ENCODE measurements around the gene LDLRAP1. TPM values are rescaled to one million over a fixed set of nuclear protein-coding genes. Genes with fewer than 3 reads are reported as not detected.

The LDLRAP1 gene
- total and polyA plus RNA-seq, 4 donors, result 6.8 to 24.1 (median 9.9) TPM

DNA sequence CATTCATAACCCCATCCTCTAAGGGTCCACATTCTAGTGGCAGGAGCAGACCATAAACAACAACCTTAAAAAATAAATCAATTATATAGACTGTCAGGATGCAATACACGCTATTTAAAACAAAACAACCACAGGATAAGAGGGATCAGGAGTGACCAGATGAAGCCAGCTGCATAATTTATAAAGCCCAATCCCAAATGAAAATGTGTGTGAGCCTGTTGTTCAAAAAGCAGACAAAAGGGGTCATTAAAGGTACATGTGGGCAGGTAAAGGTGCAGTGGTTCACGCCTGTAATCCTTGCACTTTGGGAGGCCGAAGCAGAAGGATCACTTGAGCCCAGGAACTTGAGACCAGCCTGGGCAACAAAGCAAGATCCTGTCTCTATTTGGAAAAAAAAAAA, 10.4 kb upstream of the LDLRAP1 start:
- H3K27ac ChIP-seq (ENCODE audit: low read depth, low read length), result no peak overlapping the region
- H3K4me3 ChIP-seq (ENCODE audit: low read depth, low read length), result no peak overlapping the region
- no peak for DNase-seq (ENCODE audit: low read depth in 4 of 6, low spot score in 6 of 6)
- H3K4me1 ChIP-seq (ENCODE audit: control insufficient read depth, insufficient read depth, low read length), result peaks cover 4% of the 10 kb centered on the region
- no peaks in the 10 kb centered on the region for H3K9me3 ChIP-seq (ENCODE audit: control insufficient read depth, insufficient read depth, low read length)
- H3K27me3 ChIP-seq (ENCODE audit: control insufficient read depth, insufficient read depth, low read length), result no peaks in the 10 kb centered on the region
- 88% methylated on average over 2 of the region's 3 CpGs for WGBS (ENCODE audit: insufficient coverage)
- no peaks in the 10 kb centered on the region for H3K36me3 ChIP-seq (ENCODE audit: control insufficient read depth, insufficient read depth, low read length)

DNA sequence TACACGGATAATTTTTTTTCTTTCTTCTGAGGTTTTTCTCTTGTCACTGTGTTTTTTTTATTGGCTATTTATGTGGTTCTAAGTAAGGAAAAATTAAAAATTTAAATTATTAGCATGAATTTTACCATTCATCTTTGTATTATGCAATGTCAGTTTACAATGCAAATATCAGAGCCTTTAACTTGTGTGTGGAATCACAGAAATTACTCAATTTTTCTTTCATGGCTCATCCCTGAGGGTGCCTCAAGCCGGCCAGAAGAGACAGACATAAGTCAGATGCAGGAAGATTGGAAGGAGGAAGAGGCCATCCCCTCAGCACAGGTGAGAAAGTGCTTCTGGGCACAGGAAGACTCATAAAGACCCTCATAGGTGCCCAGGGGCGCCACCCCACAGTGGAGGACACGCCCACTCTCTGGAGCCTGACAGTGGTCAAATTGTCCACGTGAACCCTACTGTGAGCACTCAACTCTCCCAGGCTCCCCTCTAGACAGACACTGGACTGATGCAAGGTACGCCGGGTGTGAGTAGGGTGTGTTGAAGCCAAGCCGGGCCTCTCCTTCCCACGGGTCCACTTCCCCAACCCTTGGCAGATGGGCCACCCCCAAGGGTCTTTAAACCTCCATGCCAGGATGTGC, 9.5 kb upstream of the LDLRAP1 start:
- WGBS (ENCODE audit: insufficient coverage), result 83% methylated on average over 1 of the region's 9 CpGs
- no peak overlapping the region for H3K27ac ChIP-seq (ENCODE audit: low read depth, low read length)

DNA sequence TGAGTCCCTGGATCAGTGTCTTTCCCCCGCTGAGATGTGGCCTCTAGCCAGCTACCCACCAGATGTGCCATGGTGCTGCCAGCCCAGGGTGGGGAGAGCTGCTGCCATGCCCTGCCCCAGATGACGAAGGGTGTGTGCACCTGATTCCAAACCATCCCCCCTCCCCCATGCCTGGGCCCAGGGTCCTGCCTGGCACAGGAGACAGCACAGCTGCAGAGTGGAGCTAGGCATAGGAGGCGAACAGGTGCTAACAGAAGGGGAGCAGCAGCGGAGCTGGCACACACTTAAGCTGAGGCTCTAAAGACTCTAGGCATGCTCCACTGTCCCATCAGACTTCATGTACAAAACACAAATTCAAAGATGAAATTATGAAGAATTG, 9.0 kb upstream of the LDLRAP1 start:
- H3K36me3 ChIP-seq (ENCODE audit: control insufficient read depth, insufficient read depth, low read length), result no peaks in the 10 kb centered on the region
- WGBS (ENCODE audit: insufficient coverage), result 59% methylated on average over 3 of the region's 4 CpGs
- DNase-seq (ENCODE audit: low read depth in 4 of 6, low spot score in 6 of 6), result peak in 1 of 6 donors; percentile 64
- no peak overlapping the region for H3K27ac ChIP-seq (ENCODE audit: low read depth, low read length)
- H3K4me1 ChIP-seq (ENCODE audit: control insufficient read depth, insufficient read depth, low read length), result peaks cover 4% of the 10 kb centered on the region
- H3K27me3 ChIP-seq (ENCODE audit: control insufficient read depth, insufficient read depth, low read length), result no peaks in the 10 kb centered on the region
- H3K4me3 ChIP-seq (ENCODE audit: low read depth, low read length), result no peak overlapping the region
- H3K9me3 ChIP-seq (ENCODE audit: control insufficient read depth, insufficient read depth, low read length), result no peaks in the 10 kb centered on the region

More for the DNA sequence above, 9.5 kb upstream of the LDLRAP1 start:
- H3K27me3 ChIP-seq (ENCODE audit: control insufficient read depth, insufficient read depth, low read length), result no peaks in the 10 kb centered on the region
- no peak overlapping the region for H3K4me3 ChIP-seq (ENCODE audit: low read depth, low read length)
- H3K36me3 ChIP-seq (ENCODE audit: control insufficient read depth, insufficient read depth, low read length), result no peaks in the 10 kb centered on the region
- H3K4me1 ChIP-seq (ENCODE audit: control insufficient read depth, insufficient read depth, low read length), result peaks cover 4% of the 10 kb centered on the region
- no peak for DNase-seq (ENCODE audit: low read depth in 4 of 6, low spot score in 6 of 6)
- H3K9me3 ChIP-seq (ENCODE audit: control insufficient read depth, insufficient read depth, low read length), result no peaks in the 10 kb centered on the region

DNA sequence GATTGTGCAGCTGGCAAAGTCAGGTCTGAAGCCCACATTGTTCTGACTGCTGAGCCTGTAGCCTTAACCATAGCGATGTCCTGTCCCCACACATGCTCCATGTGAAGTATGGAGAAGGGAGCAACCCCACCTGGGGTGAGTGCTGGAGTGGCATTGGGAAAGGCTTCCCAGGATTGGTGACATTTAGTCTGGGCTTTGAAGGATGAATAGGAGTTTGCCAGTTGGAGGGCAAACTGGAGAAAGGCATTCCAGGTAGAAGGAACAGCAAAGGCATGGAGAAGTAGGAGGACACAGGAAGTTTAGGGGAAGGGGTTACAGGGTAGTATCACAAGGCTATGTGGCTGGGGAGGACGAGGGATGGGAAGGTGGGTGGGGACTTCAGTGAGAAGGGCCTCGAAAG, 7.3 kb upstream of the LDLRAP1 start:
- H3K9me3 ChIP-seq (ENCODE audit: control insufficient read depth, insufficient read depth, low read length), result no peaks in the 10 kb centered on the region
- WGBS (ENCODE audit: insufficient coverage), result 82% methylated on average over 3 of the region's 3 CpGs
- no peak for DNase-seq (ENCODE audit: low read depth in 4 of 6, low spot score in 6 of 6)
- peaks cover 7% of the 10 kb centered on the region for H3K4me1 ChIP-seq (ENCODE audit: control insufficient read depth, insufficient read depth, low read length)
- no peaks in the 10 kb centered on the region for H3K27me3 ChIP-seq (ENCODE audit: control insufficient read depth, insufficient read depth, low read length)
- no peaks in the 10 kb centered on the region for H3K36me3 ChIP-seq (ENCODE audit: control insufficient read depth, insufficient read depth, low read length)
- H3K4me3 ChIP-seq (ENCODE audit: low read depth, low read length), result no peak overlapping the region
- no peak overlapping the region for H3K27ac ChIP-seq (ENCODE audit: low read depth, low read length)

DNA sequence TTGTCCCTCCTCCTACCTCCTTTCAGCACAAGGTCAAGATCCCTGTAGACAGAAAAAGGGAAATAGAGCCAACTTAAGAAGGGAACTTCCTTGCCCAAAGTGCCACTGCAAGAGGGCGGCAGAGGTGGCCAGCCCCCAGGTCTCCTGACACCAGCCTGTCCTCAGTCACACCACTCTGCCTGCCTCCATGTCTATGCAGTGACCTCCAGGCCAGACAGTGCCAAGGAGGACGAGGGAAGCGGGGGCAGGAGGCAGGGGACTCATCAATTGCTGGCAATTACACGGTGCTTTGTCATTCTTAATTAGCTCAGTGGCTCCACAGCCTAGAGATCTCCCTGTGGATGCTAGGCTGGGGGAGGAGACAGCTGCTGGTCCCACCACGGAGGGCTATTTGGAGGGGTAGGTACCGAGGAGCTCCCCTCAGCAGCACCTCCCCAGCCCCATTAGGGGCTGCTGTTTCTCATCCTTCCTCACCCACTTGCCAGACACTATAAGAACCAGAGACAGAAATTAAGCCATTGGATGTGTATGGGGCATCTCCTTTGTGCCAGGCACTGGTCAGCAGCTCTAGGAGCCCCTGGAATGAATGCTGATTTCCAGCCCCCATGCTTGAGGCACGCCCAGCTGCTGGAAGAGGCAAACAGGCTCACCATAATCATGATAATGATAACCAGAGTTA, 6.1 kb upstream of the LDLRAP1 start:
- Histone ChIP-seq H3K27me3 (ENCODE audit: control insufficient read depth, insufficient read depth, low read length) (no peaks in the 10 kb centered on the region), H3K9me3 (ENCODE audit: control insufficient read depth, insufficient read depth, low read length) (no peaks in the 10 kb centered on the region), H3K27ac (ENCODE audit: low read depth, low read length) (no peak overlapping the region), H3K4me3 (ENCODE audit: low read depth, low read length) (no peak overlapping the region), H3K36me3 (ENCODE audit: control insufficient read depth, insufficient read depth, low read length) (no peaks in the 10 kb centered on the region), H3K4me1 (ENCODE audit: control insufficient read depth, insufficient read depth, low read length) (peaks cover 7% of the 10 kb centered on the region)
- 12% methylated on average over 4 of the region's 7 CpGs for WGBS (ENCODE audit: insufficient coverage)
- DNase-seq (ENCODE audit: low read depth in 4 of 6, low spot score in 6 of 6), result peak in 1 of 6 donors; percentile 53

DNA sequence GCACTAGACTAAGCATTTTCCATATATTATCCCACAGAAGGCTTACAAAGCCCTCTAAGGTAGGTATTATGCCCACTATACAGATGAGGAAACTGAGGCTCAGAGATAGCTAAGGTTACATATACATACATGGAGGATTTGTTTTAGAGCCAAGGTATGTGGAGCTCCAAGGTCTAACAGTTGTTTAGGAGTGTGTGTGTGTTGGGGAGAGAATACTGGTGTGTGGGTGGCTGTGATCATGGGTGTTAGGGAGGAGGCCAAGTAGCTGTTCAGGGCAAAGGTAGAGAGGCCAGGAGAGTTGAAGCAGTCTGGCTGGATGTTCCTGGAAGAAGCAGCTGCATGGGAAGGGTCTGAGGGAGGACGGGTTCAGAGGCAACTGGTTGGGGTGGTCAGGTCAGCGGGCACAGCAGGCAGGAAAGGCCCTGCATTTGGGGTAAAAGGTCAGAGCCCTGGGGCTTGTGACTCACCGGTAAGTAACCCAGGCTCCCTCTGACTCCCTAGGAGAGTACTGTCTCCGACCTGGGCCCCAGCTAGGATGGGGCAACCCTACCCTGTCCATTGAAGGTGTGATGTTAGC, 5.1 kb upstream of the LDLRAP1 start:
- H3K36me3 ChIP-seq (ENCODE audit: control insufficient read depth, insufficient read depth, low read length), result no peaks in the 10 kb centered on the region
- peaks cover 3% of the 10 kb centered on the region for H3K27me3 ChIP-seq (ENCODE audit: control insufficient read depth, insufficient read depth, low read length)
- DNase-seq (ENCODE audit: low read depth in 4 of 6, low spot score in 6 of 6), result no peak
- no peak overlapping the region for H3K4me3 ChIP-seq (ENCODE audit: low read depth, low read length)
- WGBS (ENCODE audit: insufficient coverage), result 76% methylated on average over 4 of the region's 4 CpGs
- peaks cover 10% of the 10 kb centered on the region for H3K4me1 ChIP-seq (ENCODE audit: control insufficient read depth, insufficient read depth, low read length)
- no peak overlapping the region for H3K27ac ChIP-seq (ENCODE audit: low read depth, low read length)
- no peaks in the 10 kb centered on the region for H3K9me3 ChIP-seq (ENCODE audit: control insufficient read depth, insufficient read depth, low read length)

DNA sequence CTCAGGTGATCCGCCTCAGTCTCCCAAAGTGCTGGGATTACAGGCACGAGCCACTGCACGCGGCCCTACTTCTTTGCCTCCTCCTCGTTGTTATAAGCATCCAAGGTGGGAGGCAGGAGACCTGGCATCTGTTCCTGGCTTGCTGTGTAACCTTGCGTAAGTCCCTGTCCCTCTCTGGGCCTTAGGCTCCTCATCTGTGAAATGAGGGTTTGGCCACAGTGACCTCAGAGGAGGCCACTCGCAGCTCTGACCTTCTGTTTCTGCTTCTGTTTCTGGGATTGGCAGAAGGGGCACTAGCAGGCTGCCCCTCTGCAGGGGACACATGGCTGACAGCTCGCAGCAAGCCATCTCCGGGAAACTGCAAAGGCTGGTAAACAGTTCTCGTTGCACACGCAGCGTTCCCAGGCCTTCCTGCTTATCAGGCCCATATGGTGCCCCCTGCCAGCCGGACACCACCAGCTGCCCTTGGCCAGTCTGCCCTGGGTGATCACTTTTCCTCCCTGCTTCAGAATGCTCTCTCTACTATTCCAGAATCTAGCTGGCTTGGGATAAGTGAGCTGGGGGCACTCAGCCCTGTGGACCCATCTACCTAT, 2.6 kb upstream of the LDLRAP1 start:
- Histone ChIP-seq H3K36me3 (ENCODE audit: control insufficient read depth, insufficient read depth, low read length) (no peaks in the 10 kb centered on the region), H3K9me3 (ENCODE audit: control insufficient read depth, insufficient read depth, low read length) (no peaks in the 10 kb centered on the region), H3K27ac (ENCODE audit: low read depth, low read length) (no peak overlapping the region), H3K4me3 (ENCODE audit: low read depth, low read length) (no peak overlapping the region), H3K27me3 (ENCODE audit: control insufficient read depth, insufficient read depth, low read length) (peaks cover 18% of the 10 kb centered on the region), H3K4me1 (ENCODE audit: control insufficient read depth, insufficient read depth, low read length) (peaks cover 24% of the 10 kb centered on the region)
- DNase-seq (ENCODE audit: low read depth in 4 of 6, low spot score in 6 of 6), result no peak
- 77% methylated on average over 13 of the region's 13 CpGs for WGBS (ENCODE audit: insufficient coverage)

DNA sequence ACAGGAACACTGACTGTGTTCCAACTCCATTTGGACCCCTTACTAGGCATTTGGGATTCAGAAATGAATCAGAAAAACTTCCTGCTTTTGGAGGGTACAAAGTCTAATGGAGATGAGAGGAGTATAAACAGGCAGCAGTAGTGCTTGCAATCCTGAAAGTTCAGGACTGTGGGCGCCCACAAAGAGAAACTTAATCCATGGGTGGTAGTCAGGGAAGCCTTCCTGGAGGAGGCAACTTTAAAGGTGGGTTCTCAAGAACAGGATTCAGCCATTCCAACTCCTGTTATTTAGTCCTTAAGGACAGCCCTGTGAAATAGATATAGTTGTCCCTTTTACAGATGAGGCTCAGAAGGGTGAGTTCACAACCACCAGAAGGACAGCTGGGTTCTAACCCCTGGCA, 2.0 kb upstream of the LDLRAP1 start:
- 100% methylated on average over 1 of the region's 1 CpG for WGBS (ENCODE audit: insufficient coverage)
- Histone ChIP-seq H3K9me3 (ENCODE audit: control insufficient read depth, insufficient read depth, low read length) (no peaks in the 10 kb centered on the region), H3K36me3 (ENCODE audit: control insufficient read depth, insufficient read depth, low read length) (no peaks in the 10 kb centered on the region), H3K4me1 (ENCODE audit: control insufficient read depth, insufficient read depth, low read length) (peaks cover 24% of the 10 kb centered on the region), H3K4me3 (ENCODE audit: low read depth, low read length) (no peak overlapping the region), H3K27ac (ENCODE audit: low read depth, low read length) (no peak overlapping the region), H3K27me3 (ENCODE audit: control insufficient read depth, insufficient read depth, low read length) (peaks cover 18% of the 10 kb centered on the region)
- DNase-seq (ENCODE audit: low read depth in 4 of 6, low spot score in 6 of 6), result no peak

DNA sequence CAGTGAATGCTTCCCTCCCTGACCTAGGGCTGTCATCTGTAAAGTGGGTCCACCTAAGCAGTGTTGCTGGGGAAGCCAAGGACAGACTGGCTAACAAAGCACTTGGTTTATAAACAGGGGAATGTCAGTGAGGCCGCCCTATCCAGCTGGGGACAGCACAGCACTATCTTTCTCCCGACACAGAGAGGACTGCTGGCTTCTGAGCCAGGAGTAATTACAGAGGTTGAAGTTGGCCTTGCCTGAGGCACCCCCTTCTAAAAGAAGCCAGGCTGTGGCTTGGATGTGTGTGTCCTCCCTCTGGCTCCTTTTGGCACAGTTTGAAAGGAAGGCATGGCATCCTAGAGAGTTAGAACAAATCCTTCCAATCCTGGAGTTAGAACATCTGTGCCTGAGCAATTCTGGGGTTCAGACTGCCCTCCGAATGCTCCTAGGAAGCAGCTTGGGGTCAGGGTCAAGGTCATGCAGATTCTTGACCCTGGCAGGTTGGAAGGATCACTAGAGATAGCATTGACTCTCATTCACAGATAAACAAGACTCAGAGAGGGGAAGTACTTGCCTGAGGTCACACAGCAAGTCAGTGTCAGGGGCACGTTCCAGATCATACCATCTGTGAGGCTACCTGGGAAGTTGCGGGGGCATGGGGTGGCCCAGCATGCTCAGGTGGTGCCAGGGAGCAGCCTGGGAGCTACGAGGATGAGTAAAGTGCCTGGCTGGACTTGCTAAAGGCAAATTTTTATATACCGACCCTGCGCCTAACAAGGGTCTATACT, 1.3 kb upstream of the LDLRAP1 start:
- H3K36me3 ChIP-seq (ENCODE audit: control insufficient read depth, insufficient read depth, low read length), result no peaks in the 10 kb centered on the region
- DNase-seq (ENCODE audit: low read depth in 4 of 6, low spot score in 6 of 6), result no peak
- H3K27ac ChIP-seq (ENCODE audit: low read depth, low read length), result no peak overlapping the region
- H3K4me1 ChIP-seq (ENCODE audit: control insufficient read depth, insufficient read depth, low read length), result peaks cover 24% of the 10 kb centered on the region
- H3K9me3 ChIP-seq (ENCODE audit: control insufficient read depth, insufficient read depth, low read length), result no peaks in the 10 kb centered on the region
- H3K4me3 ChIP-seq (ENCODE audit: low read depth, low read length), result no peak overlapping the region
- WGBS (ENCODE audit: insufficient coverage), result 79% methylated on average over 8 of the region's 8 CpGs
- peaks cover 18% of the 10 kb centered on the region for H3K27me3 ChIP-seq (ENCODE audit: control insufficient read depth, insufficient read depth, low read length)
